Caki2 (cell line): ENCODE data around the gene PTPRG. TPM values are rescaled to one million over a fixed set of nuclear protein-coding genes. Genes with fewer than 3 reads are reported as not detected.

Experiments used
- DNase-seq: peaks from one replicate; pipeline ENCODE4 v3.0.0-alpha.2; 2015; ENCODE audit warnings: low read depth
- in situ Hi-C: cut with HindIII; loops from 2 replicates; pipeline ENCODE4 v1.10.0; 2016; ENCODE audit warnings: low sequenced_read_pairs, low pct_unique_long_range_greater_than_20kb, mixed read lengths
- total RNA-seq: library from RNA; depleted of rRNA; stranded (reverse); fragments of >200 nt; shearing (Covaris generic); gene quantifications from 2 replicates; pipeline ENCODE4 v1.2.3, GENCODE V29; 2014; ENCODE audit warnings: low replicate concordance

PTPRG gene
- total RNA-seq, 1 experiment from 2014 or later: 9.4 TPM

DNA sequence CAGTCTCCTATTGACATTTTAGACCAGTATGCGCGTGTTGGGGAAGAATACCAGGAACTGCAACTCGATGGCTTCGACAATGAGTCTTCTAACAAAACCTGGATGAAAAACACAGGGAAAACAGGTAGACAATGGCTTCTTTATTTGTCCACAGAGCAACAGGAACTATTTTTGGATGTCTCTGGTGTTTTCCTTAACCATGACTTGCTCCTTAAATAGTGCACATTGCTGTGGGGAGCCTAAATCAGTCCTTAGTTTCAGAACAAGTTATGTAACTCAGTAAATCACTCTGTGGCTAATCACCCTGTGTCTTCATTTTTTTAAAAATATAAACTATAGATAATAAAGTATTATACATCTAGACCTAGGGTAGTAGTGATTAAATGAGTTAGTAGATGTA lies 428.3 kb downstream of the PTPRG start:
- no peak for DNase-seq
- in situ Hi-C loops: no loop called here

DNA sequence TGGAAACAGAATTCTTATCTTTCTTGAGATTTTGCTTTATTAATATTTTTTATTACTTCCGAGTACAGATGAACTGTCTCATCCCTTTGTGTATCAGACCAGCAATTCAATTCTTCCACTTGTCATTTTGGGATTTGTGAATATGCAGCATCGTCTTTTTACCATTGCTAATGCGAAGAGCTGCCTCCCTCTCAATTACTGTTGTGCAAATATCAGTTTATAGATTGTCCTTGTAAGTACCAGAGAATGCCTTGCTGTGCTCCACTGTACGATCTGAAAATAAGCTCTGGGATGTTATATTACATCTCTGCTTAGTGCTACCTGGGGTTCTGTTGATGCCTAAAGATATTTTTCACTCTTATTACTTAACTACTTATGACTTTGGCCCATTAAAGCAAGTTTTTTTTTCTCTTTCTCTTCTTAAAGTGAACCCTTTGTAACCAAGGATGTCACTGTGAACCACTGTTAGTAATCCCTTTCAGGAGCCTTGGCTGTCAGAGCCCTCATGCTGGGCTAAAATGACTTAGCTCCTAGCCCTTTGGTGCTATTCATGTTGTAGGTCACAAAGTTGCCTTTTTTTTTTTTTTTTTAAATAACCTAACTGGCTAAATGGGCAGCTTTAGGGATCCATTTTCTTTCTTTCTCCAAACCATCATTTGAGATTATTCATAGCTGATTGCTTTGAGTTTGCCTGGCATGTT lies 429.1 kb downstream of the PTPRG start:
- DNase-seq: no peak
- in situ Hi-C loops: no loop called here

DNA sequence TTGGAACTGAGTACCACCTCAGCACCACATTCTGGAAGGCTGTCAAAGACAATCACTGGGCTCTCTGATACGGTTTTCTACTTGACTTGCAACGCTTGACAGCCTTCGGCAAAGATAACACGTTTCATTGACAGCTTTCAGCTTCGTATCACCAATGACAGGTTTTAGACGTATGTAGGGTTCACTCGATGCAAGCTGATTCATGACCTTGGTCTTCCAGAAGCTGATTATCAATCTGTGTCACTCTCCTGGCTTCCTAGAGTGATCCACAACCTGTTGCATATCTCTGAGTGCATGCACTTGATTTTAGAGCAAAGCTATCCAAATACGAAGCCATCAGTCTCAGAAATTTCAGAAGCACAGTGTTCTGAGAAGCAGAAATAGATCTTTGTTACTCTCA lies 430.3 kb downstream of the PTPRG start:
- no peak for DNase-seq
- in situ Hi-C loops: no loop called here

DNA sequence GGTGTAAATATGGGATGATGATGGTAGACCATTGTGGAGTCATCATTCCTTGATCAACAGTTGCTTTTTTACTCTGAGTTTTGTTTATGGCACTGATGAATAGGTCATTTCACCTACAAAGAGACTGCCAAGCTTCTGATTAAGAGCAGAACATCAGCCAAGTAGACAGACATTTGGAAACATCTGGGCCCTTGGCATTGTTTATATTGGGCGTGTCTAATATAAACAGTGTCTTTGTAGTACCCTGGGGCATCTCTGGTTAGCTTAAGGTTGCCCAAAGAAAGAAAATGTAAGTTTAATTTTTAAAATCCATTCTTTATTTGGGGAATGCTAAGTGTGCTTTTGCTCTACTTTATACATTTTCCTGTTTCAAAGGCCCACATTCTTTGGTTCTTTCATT lies 435.0 kb downstream of the PTPRG start:
- in situ Hi-C loops: no loop called here

DNA sequence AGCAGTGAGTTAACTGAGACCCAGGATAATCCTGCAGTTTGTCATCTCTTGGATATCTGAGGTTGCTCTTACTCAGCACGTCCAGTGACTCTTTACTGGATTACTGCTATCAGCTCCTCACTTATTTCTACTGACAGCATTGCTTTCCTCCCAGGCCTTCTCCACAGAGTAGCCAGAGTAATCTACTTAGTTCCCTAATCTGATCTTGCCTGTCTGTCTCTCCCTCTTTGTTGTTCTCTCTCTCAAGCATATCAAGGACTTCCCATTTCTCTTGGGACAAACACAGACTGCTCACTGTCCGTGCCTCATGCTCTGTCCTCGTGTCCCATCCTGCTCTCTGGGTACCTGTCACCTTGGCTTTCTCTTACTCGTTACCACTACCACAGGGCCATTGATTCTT lies 435.7 kb downstream of the PTPRG start:
- no peak for DNase-seq
- in situ Hi-C loops: no loop called here

More for the DNA sequence above, 435.0 kb downstream of the PTPRG start:
- no peak for DNase-seq

DNA sequence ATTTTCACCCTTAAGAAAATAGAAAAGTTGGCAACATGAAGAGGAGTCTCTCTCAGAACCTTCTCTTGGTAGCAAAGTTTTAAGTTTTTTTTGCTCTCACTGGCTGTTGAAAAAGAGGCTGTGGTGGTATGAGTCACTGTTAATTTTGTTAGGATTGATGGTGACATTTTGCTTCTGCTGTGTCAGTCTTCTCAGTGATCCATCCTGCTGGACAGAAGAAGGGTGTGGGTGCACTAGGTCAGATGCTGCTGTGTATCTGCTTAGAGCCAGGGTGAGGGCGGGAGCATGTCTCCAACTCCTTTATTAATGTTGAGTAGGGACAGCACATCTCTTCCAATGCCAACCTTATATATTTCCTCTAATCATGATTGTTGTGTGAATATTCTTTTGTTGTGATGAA lies 442.5 kb downstream of the PTPRG start:
- in situ Hi-C loops: no loop called here
- DNase-seq: peak; percentile 8

DNA sequence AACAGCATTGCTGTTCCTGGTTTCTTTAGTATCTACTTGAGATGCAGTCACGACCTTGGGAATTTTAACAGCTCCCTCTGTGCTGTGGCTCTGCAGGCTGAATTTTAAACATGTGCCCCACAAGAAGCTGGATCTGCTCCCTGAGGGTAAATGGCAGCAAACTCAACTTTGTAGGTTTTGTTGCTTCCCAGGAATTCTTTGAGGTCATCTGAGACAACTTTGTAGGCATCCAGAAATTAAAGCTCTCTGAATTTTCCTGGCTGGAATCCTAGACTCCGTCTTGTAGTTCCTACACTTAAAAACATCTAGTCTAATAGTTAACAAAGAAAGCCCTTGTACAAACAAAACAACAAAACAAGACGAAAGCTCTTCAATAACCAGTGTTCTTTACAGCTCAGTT lies 445.7 kb downstream of the PTPRG start:
- DNase-seq: no peak
- in situ Hi-C loops: no loop called here

DNA sequence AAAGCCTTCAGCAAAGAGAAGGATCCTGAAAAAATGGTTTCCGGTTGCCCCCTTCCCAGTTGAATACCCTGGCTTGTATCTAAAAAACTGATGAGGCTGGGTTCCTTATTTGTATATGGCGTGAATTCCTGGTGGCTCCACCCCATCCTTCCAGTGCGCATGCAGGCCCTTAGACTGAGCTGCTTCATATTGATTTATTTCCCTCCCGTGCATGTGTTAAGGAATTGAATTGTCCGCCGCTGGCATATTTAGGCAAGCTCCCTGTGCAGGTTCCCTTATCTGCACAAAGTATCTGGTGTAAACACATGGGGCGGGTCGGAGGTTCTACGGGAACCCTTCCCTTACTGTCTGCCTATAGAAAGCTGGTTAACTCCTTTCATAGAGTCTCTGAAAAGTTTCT lies 449.6 kb downstream of the PTPRG start:
- in situ Hi-C loops: no loop called here
- DNase-seq: no peak

DNA sequence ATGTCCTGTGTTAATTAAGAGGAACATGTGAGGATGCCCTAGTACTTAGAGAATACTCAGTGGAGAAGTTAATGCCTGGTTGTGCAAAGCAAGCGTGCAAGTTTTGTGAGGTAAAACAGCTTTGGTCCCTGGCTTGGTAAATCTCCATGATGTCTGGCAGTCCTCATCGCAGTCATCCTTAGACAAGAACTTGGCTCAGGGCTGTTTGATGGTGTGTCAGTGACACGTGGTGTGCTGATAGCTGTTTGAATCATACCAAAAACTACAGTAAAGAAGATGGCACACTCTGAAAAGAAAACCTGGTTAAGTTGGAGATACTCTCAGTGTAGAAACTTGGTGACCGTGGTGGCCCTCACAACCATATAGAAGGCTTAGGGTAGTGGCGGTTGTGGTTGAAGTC lies 450.3 kb downstream of the PTPRG start:
- no peak for DNase-seq
- in situ Hi-C loops: no loop called here

DNA sequence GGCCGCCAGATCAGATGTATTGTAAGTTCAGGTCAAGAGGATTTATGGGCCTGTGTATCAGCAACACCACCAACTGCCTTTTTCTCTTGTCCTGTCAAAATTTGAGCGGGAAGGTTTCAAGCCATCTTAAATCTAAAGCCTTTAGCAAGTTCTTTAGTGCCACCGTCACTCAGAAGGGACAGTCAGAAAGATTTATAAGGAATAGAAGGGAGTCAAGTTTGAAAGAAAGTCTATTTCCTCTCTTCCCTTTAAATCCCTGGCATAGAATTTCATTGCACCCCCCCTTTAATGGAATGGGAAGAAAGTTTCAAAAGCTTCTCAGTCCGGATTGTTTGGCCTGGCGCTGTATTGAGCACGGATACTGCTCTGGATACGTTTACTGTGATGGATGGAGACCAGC lies 452.6 kb downstream of the PTPRG start:
- no peak for DNase-seq
- in situ Hi-C loops: no loop called here

DNA sequence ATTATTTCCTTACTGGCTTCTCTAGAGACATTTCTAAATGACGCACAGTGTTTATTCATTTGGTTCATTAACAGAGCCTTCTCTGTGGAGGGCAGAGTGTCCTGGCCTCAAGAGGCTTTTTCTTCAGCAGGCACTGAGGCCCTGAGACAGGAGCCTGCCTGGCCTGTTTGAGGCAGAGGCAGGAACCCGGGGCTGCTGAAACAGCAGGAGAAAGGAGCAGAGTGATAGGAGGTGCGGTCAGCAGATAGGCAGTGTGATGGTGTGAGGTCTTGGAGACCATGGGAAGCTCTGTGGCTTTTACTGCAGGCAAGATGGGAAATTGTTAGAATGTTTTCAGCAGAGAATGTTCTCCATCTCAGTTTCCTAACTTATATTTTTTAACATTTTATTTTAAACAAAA lies 453.7 kb downstream of the PTPRG start:
- in situ Hi-C loops: no loop called here
- no peak for DNase-seq

DNA sequence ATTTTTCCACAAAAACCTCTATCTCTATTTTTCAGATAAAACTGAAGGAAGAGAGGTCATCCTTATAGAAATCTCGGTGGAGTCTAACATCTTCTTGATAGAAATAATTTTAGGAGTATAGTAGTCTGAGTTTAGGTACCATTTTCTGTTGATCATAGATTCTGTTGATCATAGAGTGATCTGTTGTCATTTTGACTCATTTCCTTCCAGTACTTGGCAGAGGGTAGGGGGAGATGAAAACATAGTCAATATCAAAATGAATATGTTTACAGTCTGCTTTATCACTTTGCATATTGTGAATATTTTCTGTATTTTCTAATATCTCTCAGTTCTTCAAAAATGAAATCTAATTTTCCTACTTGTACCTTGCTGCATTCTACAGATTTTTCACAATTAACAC lies 458.5 kb downstream of the PTPRG start:
- in situ Hi-C loops: no loop called here
- no peak for DNase-seq

DNA sequence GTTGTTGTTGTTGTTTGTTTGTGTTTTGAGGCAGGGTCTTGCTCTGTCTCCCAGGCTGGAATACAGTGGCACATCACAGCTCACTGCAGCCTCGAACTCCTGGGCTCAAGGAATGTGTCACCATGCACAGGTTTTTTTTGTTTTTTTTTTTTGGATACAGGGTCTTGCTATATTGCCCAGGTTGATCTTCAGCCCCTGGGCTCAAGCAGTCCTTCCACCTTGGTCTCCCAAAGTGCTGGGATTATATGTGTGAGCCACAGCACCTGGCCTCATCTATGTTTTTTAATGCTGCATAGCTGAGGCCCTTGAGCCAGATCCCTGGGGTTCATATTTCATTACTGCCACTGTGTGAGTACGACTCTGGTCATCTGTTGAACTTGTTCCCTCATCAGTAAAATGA lies 459.3 kb downstream of the PTPRG start:
- no peak for DNase-seq
- in situ Hi-C loops: no loop called here

DNA sequence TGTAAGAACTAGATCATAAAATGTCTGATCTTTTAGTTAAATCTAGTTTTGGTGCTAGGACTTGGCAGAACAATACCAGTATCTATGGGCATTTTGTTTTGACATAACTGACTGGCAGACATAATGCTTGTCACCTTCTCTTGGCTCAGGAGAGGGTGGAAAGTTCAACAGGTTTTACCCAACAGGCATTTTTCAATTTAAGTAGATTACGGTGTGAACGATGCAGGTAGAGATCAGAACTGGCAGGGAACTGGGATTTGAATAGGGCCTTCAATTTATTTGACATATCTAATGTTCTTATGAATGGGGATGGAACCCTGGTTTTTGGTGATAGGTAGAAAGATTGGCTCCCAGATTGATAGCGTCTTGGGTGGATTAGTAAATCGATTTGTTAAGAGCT lies 460.9 kb downstream of the PTPRG start:
- DNase-seq: no peak
- in situ Hi-C loops: no loop called here

DNA sequence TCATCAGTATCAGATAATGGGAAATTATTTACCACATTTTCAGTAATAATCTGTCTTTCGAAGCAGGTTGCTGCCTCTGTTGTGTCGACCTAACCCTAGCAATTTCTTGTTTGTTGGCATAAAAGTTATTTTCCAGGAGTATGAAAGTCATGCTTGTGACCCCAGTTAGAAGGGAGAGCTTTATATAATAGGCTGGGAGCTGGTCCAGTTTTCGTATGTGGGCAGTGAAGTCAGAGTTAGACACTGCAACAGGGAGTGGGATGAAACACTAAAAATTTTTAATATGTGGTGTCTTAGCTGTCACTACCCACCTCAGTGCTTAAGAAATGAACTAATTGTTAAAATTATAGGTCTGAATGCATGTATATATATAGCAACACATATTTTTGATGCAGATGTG lies 463.5 kb downstream of the PTPRG start:
- in situ Hi-C loops: no loop called here
- no peak for DNase-seq

DNA sequence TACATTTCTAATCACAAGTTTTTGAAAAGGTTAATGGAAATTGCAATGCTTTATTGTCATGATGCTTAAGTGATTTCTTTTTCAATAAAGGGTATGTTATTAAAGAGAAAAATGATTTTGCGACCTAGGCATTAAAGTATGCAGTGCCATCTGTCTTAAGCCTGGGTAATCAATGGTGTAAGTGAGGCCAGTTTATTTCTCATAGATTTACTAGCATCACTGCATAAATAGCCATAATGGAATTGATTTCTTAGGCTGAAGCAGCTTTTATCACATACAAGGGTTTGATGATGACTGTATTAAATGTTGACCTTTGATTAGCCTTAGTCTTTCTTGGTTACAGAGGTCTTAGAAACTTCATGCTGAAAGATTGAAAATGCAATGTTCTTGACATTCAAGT lies 464.5 kb downstream of the PTPRG start:
- in situ Hi-C loops: no loop called here
- no peak for DNase-seq

DNA sequence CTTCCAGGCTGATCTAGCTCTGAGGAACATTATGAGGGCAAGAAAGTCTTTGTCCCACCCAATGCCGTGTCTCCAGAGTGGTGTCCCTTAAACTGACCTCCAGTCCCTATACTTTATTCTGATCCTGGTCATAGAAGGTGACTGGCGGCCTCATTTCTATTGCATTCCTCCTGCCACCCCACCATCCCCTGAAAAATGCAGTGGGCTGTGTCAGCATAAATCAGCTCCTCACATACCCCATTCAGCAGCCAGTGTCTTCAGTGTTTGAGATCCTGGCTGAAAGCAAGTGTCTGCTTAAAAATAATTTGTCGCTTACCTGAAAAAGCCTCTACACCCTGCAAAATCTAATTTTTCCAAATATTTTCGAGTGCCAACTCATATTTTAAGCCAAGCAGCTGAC lies 465.9 kb downstream of the PTPRG start:
- in situ Hi-C loops: no loop called here

DNA sequence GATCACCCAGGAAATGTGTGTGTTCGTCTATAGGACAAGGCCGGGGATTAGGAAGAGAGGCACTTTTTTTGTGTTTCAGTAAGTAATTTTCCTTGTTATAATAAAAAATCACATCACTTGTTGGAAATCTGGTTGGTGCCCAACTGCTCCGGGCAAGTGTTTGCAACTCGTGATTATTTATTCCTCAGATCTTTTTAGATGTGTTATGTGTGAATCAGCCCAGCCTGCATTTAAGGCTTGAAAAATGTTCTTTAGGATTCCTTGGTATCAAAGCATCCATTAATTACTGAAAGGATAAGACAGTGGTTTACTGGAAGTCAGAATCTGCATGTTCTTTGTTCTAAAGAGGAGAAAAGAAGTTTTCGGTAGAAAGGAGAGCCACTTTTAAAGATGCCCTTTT lies 466.4 kb downstream of the PTPRG start:
- in situ Hi-C loops: no loop called here
- no peak for DNase-seq

More for the DNA sequence above, 465.9 kb downstream of the PTPRG start:
- no peak for DNase-seq

DNA sequence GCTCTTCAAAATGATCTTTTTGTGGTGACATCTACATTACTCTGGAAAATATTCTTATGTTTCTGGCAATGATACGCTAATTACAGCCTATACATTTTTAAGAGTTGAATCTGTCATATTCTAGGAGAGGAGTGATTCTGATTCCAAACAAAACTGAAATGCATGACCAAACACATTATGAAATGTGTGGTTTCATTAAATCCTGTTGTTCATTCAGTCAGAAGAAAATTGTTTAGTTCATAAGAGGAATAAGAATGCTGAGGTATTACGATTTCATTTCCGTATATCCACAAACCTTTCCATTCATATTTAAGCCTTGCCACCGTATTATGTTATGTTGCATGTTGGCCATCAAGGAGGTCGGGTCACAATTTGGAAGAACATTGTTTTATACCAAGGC lies 466.9 kb downstream of the PTPRG start:
- DNase-seq: no peak
- in situ Hi-C loops: no loop called here

DNA sequence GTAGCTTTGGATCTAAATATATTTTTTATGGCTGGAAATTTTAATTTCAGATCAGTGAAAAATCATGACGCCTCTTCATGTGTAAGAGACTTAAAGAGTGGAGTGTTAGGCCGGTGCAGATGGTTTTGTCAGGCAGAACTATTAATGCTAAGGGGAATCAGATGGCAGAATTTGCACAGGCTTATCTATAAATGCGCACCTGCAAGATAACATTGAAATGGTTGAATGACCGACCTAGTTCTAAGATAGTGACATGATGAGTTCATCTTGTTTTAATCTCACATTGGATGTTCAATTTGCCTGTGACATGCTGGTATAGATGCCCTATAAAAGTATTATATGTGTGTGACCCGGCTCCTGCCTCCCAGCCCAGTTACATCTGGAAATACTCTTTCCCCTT lies 471.4 kb downstream of the PTPRG start:
- in situ Hi-C loops: no loop called here

More for the DNA sequence above, 471.4 kb downstream of the PTPRG start:
- no peak for DNase-seq
